ENCODE data around the gene OR10A4.

The OR10A4 gene

GRCh38 chr11:6911378-6911777 is 35.0 kb downstream of the OR10A4 start:
- no peak for DNase-seq (ENCODE audit: low spot score)
- no peak for TF ChIP-seq CTCF (IDR thresholded peaks at IDR 0.05; ENCODE audit: extremely low read depth, insufficient read depth, missing control alignments)
- in situ Hi-C loops (cut with MboI; ENCODE audit: low pct_unique_long_range_greater_than_20kb, low sequenced_read_pairs, unreplicated experiment): no loop called here

GRCh38 chr11:6911948-6912347 is 35.5 kb downstream of the OR10A4 start:
- no peak for DNase-seq (ENCODE audit: low spot score)
- TF ChIP-seq CTCF (IDR thresholded peaks at IDR 0.05; ENCODE audit: extremely low read depth, insufficient read depth, missing control alignments): no peak
- in situ Hi-C loops (cut with MboI; ENCODE audit: low pct_unique_long_range_greater_than_20kb, low sequenced_read_pairs, unreplicated experiment): no loop called here

GRCh38 chr11:6919698-6920097 is 43.3 kb downstream of the OR10A4 start:
- no peak for TF ChIP-seq CTCF (IDR thresholded peaks at IDR 0.05; ENCODE audit: extremely low read depth, insufficient read depth, missing control alignments)
- in situ Hi-C loops (cut with MboI; ENCODE audit: low pct_unique_long_range_greater_than_20kb, low sequenced_read_pairs, unreplicated experiment): no loop called here
- no peak for DNase-seq (ENCODE audit: low spot score)

GRCh38 chr11:6920702-6921101 is 44.3 kb downstream of the OR10A4 start, which contains the start of gene OR2D3:
Gene OR2D3, plus strand, starts transcription at chr11:6921002. Its CDS starts 0 bp downstream, at chr11:6921002.
- in situ Hi-C loops (cut with MboI; ENCODE audit: low pct_unique_long_range_greater_than_20kb, low sequenced_read_pairs, unreplicated experiment): no loop called here
- DNase-seq (ENCODE audit: low spot score): no peak
- TF ChIP-seq CTCF (IDR thresholded peaks at IDR 0.05; ENCODE audit: extremely low read depth, insufficient read depth, missing control alignments): no peak

- DNase-seq (ENCODE audit: low spot score): no peak
- in situ Hi-C loops (cut with MboI; ENCODE audit: low pct_unique_long_range_greater_than_20kb, low sequenced_read_pairs, unreplicated experiment): no loop called here
- no peak for TF ChIP-seq CTCF (IDR thresholded peaks at IDR 0.05; ENCODE audit: extremely low read depth, insufficient read depth, missing control alignments)
These were observed 48.7 kb downstream of the OR10A4 start for GRCh38 chr11:6925007-6925577.

GRCh38 chr11:6925636-6926207 is 49.3 kb downstream of the OR10A4 start:
- no peak for TF ChIP-seq CTCF (IDR thresholded peaks at IDR 0.05; ENCODE audit: extremely low read depth, insufficient read depth, missing control alignments)
- DNase-seq (ENCODE audit: low spot score): no peak
- in situ Hi-C loops (cut with MboI; ENCODE audit: low pct_unique_long_range_greater_than_20kb, low sequenced_read_pairs, unreplicated experiment): no loop called here

All from GM13977 (cell line).